GM12878 (cell line): ENCODE measurements around the gene CACNA1D. TPM values are rescaled to one million over a fixed set of nuclear protein-coding genes. Genes with fewer than 3 reads are reported as not detected.
A peak's percentile ranks its signal among the peaks of the same experiment; 100 is the strongest.

Experiments used
- ATAC-seq: fragments of 200-7000 bp; cut with Tn5 transposase; 3 replicates; pipeline ENCODE4 v1.9.1; 2020; ENCODE audit warnings: mild to moderate bottlenecking, moderate library complexity
- BruUV-seq: library from RNA; stranded (reverse); fragments of 400-500 nt; replicated peaks from 2 replicates; lab custom pipeline; 2021; lab: Mats Ljungman, UMichigan
- CTCF ChIA-PET: fragments of 300-600 bp; sonication (Branson Sonifier 250); formaldehyde crosslinking; extraction: SDS; loops from one replicate; lab custom pipeline; 2021; ENCODE audit warnings: inconsistent platforms; lab: Yijun Ruan, JAX
- POLR2A ChIA-PET: fragments of 350-600 bp; formaldehyde crosslinking; extraction: SDS; loops from one replicate; lab custom pipeline; 2021; ENCODE audit warnings: inconsistent platforms; lab: Charles Lee
- RAD21 ChIA-PET: fragments of 300-600 bp; sonication (Branson Sonifier 250); formaldehyde crosslinking; loops from one replicate; lab custom pipeline; 2023; ENCODE audit warnings: antibody characterized with exemption; ENCODE audit not compliant: unreplicated experiment; lab: Charles Lee
- SMC1A ChIA-PET: fragments of 300-600 bp; sonication (Branson Sonifier 250); formaldehyde crosslinking; loops from one replicate; lab custom pipeline; 2023; ENCODE audit not compliant: unreplicated experiment, uncharacterized antibody; lab: Charles Lee
- DNase-seq: peaks from one replicate; pipeline ENCODE4 v3.0.0-alpha.2; 2011; ENCODE audit warnings: low read depth, low spot score
- FAIRE-seq: peaks from 3 replicates; lab custom pipeline; 2011; peaks lifted over from hg19 to GRCh38; lab: Jason Lieb, UNC
- H2AFZ ChIP-seq: 2 replicates; pipeline ENCODE4 v1.6.0; 2011; ENCODE audit warnings: low read depth, low read length, control low read depth; ENCODE audit not compliant: control insufficient read depth
- H3K27ac ChIP-seq: 2 replicates; pipeline ENCODE4 v1.5.1; 2011; ENCODE audit warnings: control low read depth; ENCODE audit not compliant: control insufficient read depth, insufficient read depth
- H3K27me3 ChIP-seq, 2 experiments: replicated peaks in 1 of 2; 2 replicates each; pipeline versions ENCODE4 v1.6.0 to v1.6.1; 2011; ENCODE audit warnings: low read length in 1 of 2; ENCODE audit not compliant: control insufficient read depth in 2 of 2, insufficient read depth in 2 of 2
- H3K36me3 ChIP-seq, 2 experiments: 2 replicates each; pipeline ENCODE4 v1.5.1; 2011; ENCODE audit warnings: low read length in 1 of 2; ENCODE audit not compliant: control insufficient read depth in 2 of 2, insufficient read depth in 2 of 2
- H3K4me1 ChIP-seq: 2 replicates; pipeline ENCODE4 v1.6.1; 2011; ENCODE audit warnings: mild to moderate bottlenecking, low read length, moderate library complexity, mixed read lengths; ENCODE audit not compliant: control insufficient read depth, insufficient read depth
- H3K4me2 ChIP-seq: 2 replicates; pipeline ENCODE4 v1.6.0; 2011; ENCODE audit warnings: control low read depth; ENCODE audit not compliant: control insufficient read depth, insufficient read depth
- H3K4me3 ChIP-seq: fragments of 200-600 bp; sonication (generic); 2 replicates; pipeline ENCODE4 v1.5.1; 2016
- H3K79me2 ChIP-seq: 2 replicates; pipeline ENCODE4 v1.6.0; 2011; ENCODE audit warnings: low read length; ENCODE audit not compliant: control insufficient read depth, insufficient read depth
- H3K9ac ChIP-seq: 2 replicates; pipeline ENCODE4 v1.8.0; 2011; ENCODE audit warnings: low read length, control low read depth, mixed read lengths; ENCODE audit not compliant: control insufficient read depth, insufficient read depth
- H3K9me3 ChIP-seq: replicated peaks from 3 replicates; pipeline ENCODE4 v1.5.1; 2011; ENCODE audit warnings: mild to moderate bottlenecking, low read length; ENCODE audit not compliant: control insufficient read depth, insufficient read depth
- H4K20me1 ChIP-seq: 2 replicates; pipeline ENCODE4 v1.6.0; 2011; ENCODE audit not compliant: control insufficient read depth, insufficient read depth
- SIN3A ChIP-seq: IDR thresholded peaks from 2 replicates; pipeline ENCODE4 v1.6.1; 2012; ENCODE audit warnings: low read depth, low read length, improper control_type of control experiment
- ZZZ3 ChIP-seq: IDR thresholded peaks from 2 replicates; pipeline ENCODE4 v1.6.1; 2011; ENCODE audit warnings: low read depth; ENCODE audit not compliant: control insufficient read depth, insufficient read length
- WGBS: methylation state at CpG from one replicate; pipeline ENCODE4 v1.1.6; 2016; ENCODE audit warnings: low lambda C conversion rate; ENCODE audit not compliant: insufficient replicate concordance, insufficient coverage; ENCODE audit errors: missing lambda C conversion rate; 5-methylcytosine and 5-hydroxymethylcytosine counted together
- in situ Hi-C: fragments of 300-500 bp; cut with MboI; formaldehyde crosslinking; loops from 9 replicates; pipeline ENCODE4 v1.14.3; 2018; ENCODE audit warnings: mixed read lengths
- intact Hi-C: fragments of 100-400 bp; cut with micrococcal nuclease; formaldehyde crosslinking; loops from one replicate; pipeline ENCODE4 v1.14.2; 2022; ENCODE audit not compliant: unreplicated experiment
- polyA plus RNA-seq, 11 experiments: library from polyadenylated mRNA; depleted of rRNA in 4 of 11; unstranded in 6 of 11; stranded (reverse) in 5 of 11; fragments of >200 nt; fragmentation: Nextera tagmentation in 4 of 11; fragmentation: Illumina TruSeq in 1 of 11; extraction: Ambion mirVana in 4 of 11; extraction: Trizol in 1 of 11; gene quantifications; 1 replicate in 1 of 11; 2 replicates in 10 of 11; pipeline versions ENCODE4 v1.2.1 to v1.2.3, GENCODE V29; 2011 to 2016; ENCODE audit warnings: inconsistent platforms in 2 of 11, missing spikeins in 2 of 11, low read depth in 1 of 11
- total RNA-seq, 4 experiments: library from RNA; depleted of rRNA in 3 of 4; stranded (reverse); fragments of >200 nt in 3 of 4; fragmentation: Illumina TruSeq in 1 of 4; extraction: Trizol in 1 of 4; gene quantifications; 2 replicates each; pipeline versions ENCODE4 v1.2.1 to v1.2.3, GENCODE V29; 2013 to 2021
- TF ChIP-seq, protein P1 (sequence below): fragments of 450-650 bp; IDR thresholded peaks from 2 replicates; pipeline ENCODE4 v1.6.1; 2014; ENCODE audit warnings: mild to moderate bottlenecking
- TF ChIP-seq, protein P2 (sequence below): IDR thresholded peaks from 2 replicates; pipeline ENCODE4 v1.6.1; 2012; ENCODE audit warnings: low read depth, low read length, improper control_type of control experiment

CACNA1D gene
- total and polyA plus RNA-seq, 10 of the 15 experiments (the other 5 are each of a cell fraction or from before 2014, with no cell fraction given) = 0.21 to 24.4 (median 1.6) TPM

DNA sequence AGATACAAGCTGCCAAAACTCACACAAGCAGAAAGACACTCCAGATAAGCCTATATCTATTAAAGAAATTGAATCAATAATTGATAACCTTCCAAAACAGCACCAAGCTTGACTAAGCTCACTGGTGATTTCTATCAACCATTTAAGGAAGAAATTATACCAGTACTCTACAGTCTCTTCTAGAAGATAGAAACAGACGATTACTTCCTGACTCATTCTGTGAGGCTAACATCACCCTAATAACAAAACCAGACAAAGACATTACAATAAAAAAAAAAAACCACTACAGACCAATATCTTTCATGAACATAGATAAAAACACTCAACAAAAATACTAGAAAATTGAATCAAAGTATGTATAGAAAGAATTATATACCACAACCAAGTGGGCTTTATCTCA lies 331.6 kb downstream of the CACNA1D start:
- ChIA-PET CTCF (interaction anchor here (1.1 to 1.4 kb wide), 2 partner anchors 9 to 20 kb away, joined by 3 to 5 read pairs; no protein-coding TSS in a partner anchor), POLR2A (interaction anchor here (0.6 to 1.1 kb wide), 3 partner anchors 10 to 1582 kb away, joined by 3 to 4 read pairs (median 3); no protein-coding TSS in a partner anchor), SMC1A (interaction anchor here (0.8 to 1.2 kb wide), 3 partner anchors 9 to 105 kb away, joined by 3 to 4 read pairs (median 4); no protein-coding TSS in a partner anchor), RAD21 (interaction anchor here (0.7 to 1.5 kb wide), 4 partner anchors 19 to 77 kb away, joined by 3 to 5 read pairs (median 4); no protein-coding TSS in a partner anchor)
- BruUV-seq = no TSS peak
- no peak for FAIRE-seq
- Histone ChIP-seq H3K9ac (no peak overlapping the region), H3K27me3 (no peaks in the 10 kb centered on the region), H3K36me3 (no peaks in the 10 kb centered on the region; a peak in 1 of 4 replicates), H3K4me2 (no peak overlapping the region; the same call in 1 of the 2 replicates), H3K9me3 (no peaks in the 10 kb centered on the region), H3K4me1 (no peaks in the 10 kb centered on the region), H2AFZ (no peak overlapping the region), H3K27ac (no peak overlapping the region), H4K20me1 (no peaks in the 10 kb centered on the region), H3K79me2 (no peaks in the 10 kb centered on the region), H3K4me3 (no peak overlapping the region)
- in situ Hi-C loops (no loop called here), intact Hi-C loops (no loop called here)
- TF ChIP-seq, protein P1, sequence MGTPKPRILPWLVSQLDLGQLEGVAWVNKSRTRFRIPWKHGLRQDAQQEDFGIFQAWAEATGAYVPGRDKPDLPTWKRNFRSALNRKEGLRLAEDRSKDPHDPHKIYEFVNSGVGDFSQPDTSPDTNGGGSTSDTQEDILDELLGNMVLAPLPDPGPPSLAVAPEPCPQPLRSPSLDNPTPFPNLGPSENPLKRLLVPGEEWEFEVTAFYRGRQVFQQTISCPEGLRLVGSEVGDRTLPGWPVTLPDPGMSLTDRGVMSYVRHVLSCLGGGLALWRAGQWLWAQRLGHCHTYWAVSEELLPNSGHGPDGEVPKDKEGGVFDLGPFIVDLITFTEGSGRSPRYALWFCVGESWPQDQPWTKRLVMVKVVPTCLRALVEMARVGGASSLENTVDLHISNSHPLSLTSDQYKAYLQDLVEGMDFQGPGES = no peak
- TF ChIP-seq, protein P2, sequence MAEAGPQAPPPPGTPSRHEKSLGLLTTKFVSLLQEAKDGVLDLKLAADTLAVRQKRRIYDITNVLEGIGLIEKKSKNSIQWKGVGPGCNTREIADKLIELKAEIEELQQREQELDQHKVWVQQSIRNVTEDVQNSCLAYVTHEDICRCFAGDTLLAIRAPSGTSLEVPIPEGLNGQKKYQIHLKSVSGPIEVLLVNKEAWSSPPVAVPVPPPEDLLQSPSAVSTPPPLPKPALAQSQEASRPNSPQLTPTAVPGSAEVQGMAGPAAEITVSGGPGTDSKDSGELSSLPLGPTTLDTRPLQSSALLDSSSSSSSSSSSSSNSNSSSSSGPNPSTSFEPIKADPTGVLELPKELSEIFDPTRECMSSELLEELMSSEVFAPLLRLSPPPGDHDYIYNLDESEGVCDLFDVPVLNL = no peak
- TF ChIP-seq ZZZ3 (no peak), SIN3A (no peak)
- no peak for DNase-seq
- peak; percentile 70 for ATAC-seq
- 0% methylated on average over 1 of the region's 1 CpG for WGBS
